ENCODE measurements around the gene PRR18. TPM values are rescaled to one million over a fixed set of nuclear protein-coding genes. Genes with fewer than 3 reads are reported as not detected.

PRR18 gene
- total RNA-seq = not detected in 2 replicates
- polyA plus RNA-seq = 0.01 TPM in 1 of 2 replicates, not detected in the other
- polyA plus RNA-seq (2012) = not detected in 2 replicates
- not detected in 2 replicates for polyA minus RNA-seq (ENCODE audit: low replicate concordance)

DNA sequence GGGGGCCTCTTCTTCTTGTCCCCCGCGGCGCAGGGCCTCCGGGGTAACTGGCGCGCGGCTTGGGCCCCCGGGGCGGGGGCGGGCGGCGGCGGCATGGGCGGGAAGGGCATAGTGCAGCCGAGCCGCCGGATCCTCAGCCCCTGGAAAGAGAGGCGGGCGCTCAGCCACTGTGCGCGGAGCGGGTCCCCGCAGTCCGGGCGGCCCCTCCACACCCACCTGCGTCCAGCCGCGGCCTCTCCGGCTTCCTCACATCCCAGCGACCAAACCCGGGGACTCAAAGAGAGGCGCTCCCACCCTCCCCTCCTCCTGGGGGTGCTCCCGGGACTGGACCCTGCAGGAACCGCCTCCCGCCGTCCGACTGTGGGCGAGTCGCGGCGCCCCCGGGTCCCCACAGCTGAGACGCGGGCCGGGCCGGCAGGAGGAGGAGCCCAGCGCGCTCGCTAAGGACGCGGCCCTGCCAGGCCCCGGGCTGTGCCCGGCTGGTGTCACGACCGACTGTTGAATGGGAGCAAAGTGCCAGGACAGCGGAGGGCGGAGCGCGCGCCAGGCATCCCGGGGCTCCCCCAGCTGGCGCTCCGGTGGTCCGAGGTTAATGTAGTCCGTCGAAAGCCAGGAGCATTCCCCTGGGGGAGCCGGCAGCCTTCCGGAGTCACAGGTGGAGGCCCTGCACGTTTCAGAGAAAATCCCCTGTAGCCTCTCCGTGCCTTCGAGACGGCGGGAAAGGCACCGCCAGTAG is at the start of gene PRR18:
Gene PRR18, minus strand, starts transcription at position 360 of the 736 bp plus-strand sequence. Its CDS starts 250 bp downstream, at position 110.
- no peaks in the 10 kb centered on the region for H3K36me3 ChIP-seq (ENCODE audit: control insufficient read depth, insufficient read depth, low read length)
- H2AFZ ChIP-seq (ENCODE audit: low read length) = no peak within 1 kb of the TSS
- no peak within 1 kb of the TSS for H3K9ac ChIP-seq (ENCODE audit: insufficient read depth, low read length)
- no peaks in the 10 kb centered on the region for H3K4me1 ChIP-seq (ENCODE audit: control insufficient read depth, extremely low read depth, insufficient read depth, low read length)
- H3K9me3 ChIP-seq (ENCODE audit: control insufficient read depth, insufficient read depth, low read depth, low read length) = no peaks in the 10 kb centered on the region
- H3K79me2 ChIP-seq (ENCODE audit: control insufficient read depth, insufficient read depth, low read length) = no peaks in the 10 kb centered on the region
- H3K4me3 ChIP-seq (replicated peaks in 1 of 4; ENCODE audit: control extremely low read depth in 1 of 4, insufficient read depth in 1 of 4, low read depth in 3 of 4, low read length in 4 of 4) = peak within 1 kb of the TSS in 1 of 4 experiments; percentile 33
- DNase-seq (ENCODE audit: low read depth in 2 of 2) = no peak
- peak within 1 kb of the TSS; percentile 25 for H3K4me2 ChIP-seq (ENCODE audit: extremely low read depth, insufficient read depth, low read length)
- H3K27me3 ChIP-seq (ENCODE audit: control insufficient read depth, insufficient read depth, low read length) = peaks cover 34% of the 10 kb centered on the region
- TF ChIP-seq EZH2 (IDR thresholded peaks at IDR 0.05; ENCODE audit: low read length, missing control alignments) = peak; percentile 91
- TF ChIP-seq, protein P1, sequence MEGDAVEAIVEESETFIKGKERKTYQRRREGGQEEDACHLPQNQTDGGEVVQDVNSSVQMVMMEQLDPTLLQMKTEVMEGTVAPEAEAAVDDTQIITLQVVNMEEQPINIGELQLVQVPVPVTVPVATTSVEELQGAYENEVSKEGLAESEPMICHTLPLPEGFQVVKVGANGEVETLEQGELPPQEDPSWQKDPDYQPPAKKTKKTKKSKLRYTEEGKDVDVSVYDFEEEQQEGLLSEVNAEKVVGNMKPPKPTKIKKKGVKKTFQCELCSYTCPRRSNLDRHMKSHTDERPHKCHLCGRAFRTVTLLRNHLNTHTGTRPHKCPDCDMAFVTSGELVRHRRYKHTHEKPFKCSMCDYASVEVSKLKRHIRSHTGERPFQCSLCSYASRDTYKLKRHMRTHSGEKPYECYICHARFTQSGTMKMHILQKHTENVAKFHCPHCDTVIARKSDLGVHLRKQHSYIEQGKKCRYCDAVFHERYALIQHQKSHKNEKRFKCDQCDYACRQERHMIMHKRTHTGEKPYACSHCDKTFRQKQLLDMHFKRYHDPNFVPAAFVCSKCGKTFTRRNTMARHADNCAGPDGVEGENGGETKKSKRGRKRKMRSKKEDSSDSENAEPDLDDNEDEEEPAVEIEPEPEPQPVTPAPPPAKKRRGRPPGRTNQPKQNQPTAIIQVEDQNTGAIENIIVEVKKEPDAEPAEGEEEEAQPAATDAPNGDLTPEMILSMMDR (conservative IDR thresholded peaks at IDR 0.05 in 1 of 2, IDR thresholded peaks at IDR 0.05 in 1 of 2; ENCODE audit: low read depth in 1 of 2, low read length in 2 of 2) = no peak
- H4K20me1 ChIP-seq (ENCODE audit: control insufficient read depth, extremely low read depth, insufficient read depth, low read length) = no peaks in the 10 kb centered on the region
- H3K27ac ChIP-seq (ENCODE audit: insufficient read depth, low read length) = no peak within 1 kb of the TSS

DNA sequence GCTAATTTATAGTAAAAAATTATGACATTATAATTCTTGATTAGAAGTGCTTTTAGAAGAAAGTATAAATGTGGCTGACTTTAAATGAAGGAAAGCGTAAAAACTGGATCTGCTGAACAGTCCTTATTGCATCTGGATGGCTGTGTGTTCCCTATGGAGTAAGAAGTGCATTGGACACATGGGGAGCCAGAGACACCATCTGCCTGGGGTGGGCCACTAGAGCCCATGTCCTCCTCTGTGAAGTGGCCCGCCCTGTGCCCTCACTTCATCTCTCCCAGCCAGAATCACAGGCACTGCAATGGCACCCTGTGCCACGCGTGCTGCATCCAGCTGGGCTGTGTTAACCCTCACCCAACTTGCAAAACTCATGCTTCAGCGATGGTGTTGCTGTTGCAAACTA is 47.4 kb upstream of the PRR18 start:
- H4K20me1 ChIP-seq (ENCODE audit: control insufficient read depth, extremely low read depth, insufficient read depth, low read length) = no peaks in the 10 kb centered on the region
- H3K4me2 ChIP-seq (ENCODE audit: extremely low read depth, insufficient read depth, low read length) = no peak overlapping the region
- H3K27me3 ChIP-seq (ENCODE audit: control insufficient read depth, insufficient read depth, low read length) = peaks cover 3% of the 10 kb centered on the region
- no peaks in the 10 kb centered on the region for H3K4me1 ChIP-seq (ENCODE audit: control insufficient read depth, extremely low read depth, insufficient read depth, low read length)
- no peak overlapping the region for H3K4me3 ChIP-seq (replicated peaks in 1 of 4; ENCODE audit: control extremely low read depth in 1 of 4, insufficient read depth in 1 of 4, low read depth in 3 of 4, low read length in 4 of 4)
- TF ChIP-seq, protein P1 (conservative IDR thresholded peaks at IDR 0.05 in 1 of 2, IDR thresholded peaks at IDR 0.05 in 1 of 2; ENCODE audit: low read depth in 1 of 2, low read length in 2 of 2) = no peak
- no peaks in the 10 kb centered on the region for H3K79me2 ChIP-seq (ENCODE audit: control insufficient read depth, insufficient read depth, low read length)
- H3K9me3 ChIP-seq (ENCODE audit: control insufficient read depth, insufficient read depth, low read depth, low read length) = no peaks in the 10 kb centered on the region
- no peak overlapping the region for H3K27ac ChIP-seq (ENCODE audit: insufficient read depth, low read length)
- no peak for DNase-seq (ENCODE audit: low read depth in 2 of 2)
- H3K36me3 ChIP-seq (ENCODE audit: control insufficient read depth, insufficient read depth, low read length) = no peaks in the 10 kb centered on the region
- H2AFZ ChIP-seq (ENCODE audit: low read length) = no peak overlapping the region
- H3K9ac ChIP-seq (ENCODE audit: insufficient read depth, low read length) = no peak overlapping the region

- Histone ChIP-seq H3K9ac (ENCODE audit: insufficient read depth, low read length) (no peak overlapping the region), H3K4me2 (ENCODE audit: extremely low read depth, insufficient read depth, low read length) (no peak overlapping the region)
- TF ChIP-seq, protein P1 (conservative IDR thresholded peaks at IDR 0.05 in 1 of 2, IDR thresholded peaks at IDR 0.05 in 1 of 2; ENCODE audit: low read depth in 1 of 2, low read length in 2 of 2) = no peak
- TF ChIP-seq EZH2 (IDR thresholded peaks at IDR 0.05; ENCODE audit: low read length, missing control alignments) = no peak
Measured at GRCh38 chr6:166354965-166355364, 46.8 kb upstream of the PRR18 start.

More at GRCh38 chr6:166354965-166355364, 46.8 kb upstream of the PRR18 start:
- no peaks in the 10 kb centered on the region for H3K79me2 ChIP-seq (ENCODE audit: control insufficient read depth, insufficient read depth, low read length)
- no peaks in the 10 kb centered on the region for H3K36me3 ChIP-seq (ENCODE audit: control insufficient read depth, insufficient read depth, low read length)
- H3K4me3 ChIP-seq (replicated peaks in 1 of 4; ENCODE audit: control extremely low read depth in 1 of 4, insufficient read depth in 1 of 4, low read depth in 3 of 4, low read length in 4 of 4) = no peak overlapping the region
- no peaks in the 10 kb centered on the region for H3K4me1 ChIP-seq (ENCODE audit: control insufficient read depth, extremely low read depth, insufficient read depth, low read length)
- H3K27ac ChIP-seq (ENCODE audit: insufficient read depth, low read length) = no peak overlapping the region
- no peaks in the 10 kb centered on the region for H3K9me3 ChIP-seq (ENCODE audit: control insufficient read depth, insufficient read depth, low read depth, low read length)
- H3K27me3 ChIP-seq (ENCODE audit: control insufficient read depth, insufficient read depth, low read length) = peaks cover 3% of the 10 kb centered on the region
- H4K20me1 ChIP-seq (ENCODE audit: control insufficient read depth, extremely low read depth, insufficient read depth, low read length) = no peaks in the 10 kb centered on the region
- no peak for DNase-seq (ENCODE audit: low read depth in 2 of 2)
- no peak overlapping the region for H2AFZ ChIP-seq (ENCODE audit: low read length)

All from fibroblast of lung (primary cell).